T47D (cell line): Measurements from ENCODE around the gene RET.

Source experiments
- DNase-seq, 2 experiments: peaks; one replicate each; pipeline versions ENCODE4 v3.0.0 to v3.0.0-alpha.2; 2011 to 2012; ENCODE audit warnings: low read depth in 1 of 2, low spot score in 1 of 2
- JUND ChIP-seq: IDR thresholded peaks from 2 replicates; pipeline ENCODE4 v1.6.1; 2012; ENCODE audit warnings: low read depth
- in situ Hi-C: cut with HindIII; loops from 2 replicates; pipeline ENCODE4 v1.10.0; 2016; ENCODE audit warnings: low sequenced_read_pairs, low pct_unique_long_range_greater_than_20kb

Gene RET

GRCh38 chr10:43070121-43071085 is 6.5 kb upstream of the RET start:
- no peak for DNase-seq
- no peak for TF ChIP-seq JUND
- in situ Hi-C loops, result no loop called here

GRCh38 chr10:43071865-43072650 is 4.8 kb upstream of the RET start:
- in situ Hi-C loops, result no loop called here
- DNase-seq, result no peak
- no peak for TF ChIP-seq JUND

DNA sequence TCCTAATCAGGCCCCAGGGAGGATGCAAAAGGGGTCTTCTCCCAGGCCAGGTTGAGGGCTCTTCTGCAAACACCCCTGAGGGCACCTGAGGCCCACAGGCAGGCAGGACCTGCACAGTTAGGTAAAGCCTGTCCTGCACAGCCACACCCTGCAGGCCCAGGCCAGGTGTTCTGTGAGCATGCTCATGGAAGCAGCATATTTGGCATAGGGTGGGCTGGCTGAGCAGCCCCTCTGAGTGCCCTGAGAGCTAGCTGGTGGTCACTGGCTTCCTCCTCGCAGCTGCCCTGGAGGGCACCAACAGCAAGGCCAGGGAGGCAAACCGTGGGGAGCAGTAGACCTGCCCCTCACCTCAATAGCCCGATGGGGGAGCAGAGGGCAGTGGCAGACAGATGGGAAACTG is 3.7 kb upstream of the RET start:
- DNase-seq, result no peak
- in situ Hi-C loops, result no loop called here
- no peak for TF ChIP-seq JUND

DNA sequence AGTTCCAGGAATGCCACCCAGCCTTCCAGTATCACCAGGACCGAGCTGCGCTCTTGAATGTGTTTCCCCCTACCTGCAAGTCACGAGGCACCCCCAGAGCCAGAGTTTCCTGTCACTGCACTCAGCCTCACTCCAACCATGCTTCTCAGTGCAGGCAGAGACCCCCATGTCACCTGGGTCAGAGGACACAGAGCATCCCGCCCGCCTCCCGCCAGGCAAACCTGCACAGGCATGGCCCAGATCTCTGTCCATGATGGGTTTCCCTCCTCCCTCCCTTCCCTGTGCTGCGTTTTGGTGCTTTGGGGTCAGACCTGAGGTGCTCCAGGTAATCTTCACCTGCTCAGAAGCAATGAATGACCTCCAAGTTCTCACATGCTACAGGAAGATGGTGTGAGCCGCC is 3.1 kb upstream of the RET start:
- no peak for TF ChIP-seq JUND
- in situ Hi-C loops, result no loop called here
- no peak for DNase-seq

GRCh38 chr10:43074409-43074808 is 2.5 kb upstream of the RET start:
- no peak for DNase-seq
- in situ Hi-C loops, result no loop called here
- no peak for TF ChIP-seq JUND

- no peak for DNase-seq
Observed at GRCh38 chr10:43074827-43075611, 1.9 kb upstream of the RET start.

GRCh38 chr10:43075612-43076003 is 1.3 kb upstream of the RET start:
- TF ChIP-seq JUND, result no peak
- DNase-seq, result peak; percentile 60 to 66
- in situ Hi-C loops, result no loop called here

More at GRCh38 chr10:43074827-43075611, 1.9 kb upstream of the RET start:
- TF ChIP-seq JUND, result no peak
- in situ Hi-C loops, result no loop called here

- no peak for TF ChIP-seq JUND
- DNase-seq, result peak in 1 of 2 experiments; percentile 14
- in situ Hi-C loops, result no loop called here
Observed at GRCh38 chr10:43076311-43076875, 476 bp upstream of the RET start.

GRCh38 chr10:43077421-43078171 is 727 bp downstream of the RET start:
- peak in 1 of 2 experiments; percentile 55 for DNase-seq
- in situ Hi-C loops, result no loop called here
- TF ChIP-seq JUND, result no peak

DNA sequence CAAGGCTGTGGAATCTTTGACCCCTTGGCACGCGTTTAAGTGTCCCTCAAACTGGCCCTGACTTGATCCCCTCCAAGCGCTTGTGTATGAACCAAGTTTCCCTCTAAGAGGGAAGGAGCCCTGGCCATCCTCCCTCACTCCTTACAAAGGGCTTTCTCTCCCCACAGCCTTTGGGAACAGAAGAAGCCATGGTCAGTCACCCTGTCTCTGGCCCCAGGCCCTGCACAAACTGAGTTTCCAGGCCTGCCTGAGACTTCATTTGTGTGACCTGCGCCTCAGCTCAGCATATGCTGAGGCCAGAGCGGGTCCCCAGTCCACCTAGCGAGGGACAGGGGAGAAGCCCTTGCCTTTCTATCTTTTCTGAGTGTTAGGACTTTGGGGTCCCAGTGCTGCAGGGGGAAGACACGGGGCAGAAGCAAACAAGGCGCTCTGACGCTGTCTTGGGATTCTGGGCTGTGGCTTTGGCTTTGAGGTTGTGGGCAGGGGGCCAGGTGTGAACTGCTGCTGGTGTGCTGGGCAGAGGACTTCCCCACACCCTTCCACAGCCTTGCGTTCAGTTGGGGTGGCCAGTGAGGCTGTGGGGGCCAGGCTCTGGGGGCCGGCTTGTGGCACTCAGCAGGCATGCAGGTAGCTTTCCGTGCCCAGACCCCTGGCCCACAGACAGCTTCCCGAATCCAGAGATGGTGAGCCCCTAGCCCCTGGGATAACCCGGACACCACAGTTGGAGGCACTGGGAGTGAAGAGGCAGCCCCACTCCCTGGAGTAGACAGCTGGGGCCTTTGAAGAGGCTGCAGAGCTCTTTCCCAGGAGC is 1.5 kb downstream of the RET start:
- TF ChIP-seq JUND, result no peak
- DNase-seq, result no peak
- in situ Hi-C loops, result no loop called here

DNA sequence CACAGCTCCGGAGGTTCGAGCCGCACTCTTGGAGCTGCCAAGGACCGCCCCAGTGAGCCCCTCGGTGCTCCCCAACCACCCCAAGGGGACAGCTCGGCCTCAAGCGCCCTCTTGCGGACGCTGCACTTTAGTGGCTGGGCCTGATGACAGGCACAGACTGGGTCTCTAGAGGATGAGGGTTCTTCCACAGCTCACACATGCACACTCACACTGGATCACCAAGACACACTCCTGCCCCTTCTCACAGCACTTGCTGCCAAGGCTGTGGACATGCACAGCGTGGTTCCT is 2.1 kb downstream of the RET start:
- in situ Hi-C loops, result no loop called here
- TF ChIP-seq JUND, result no peak
- DNase-seq, result peak; percentile 59 to 79
